HG03064 (cell line): ENCODE measurements around the gene KCNH3.

ENCODE experiments used
- ATAC-seq: cut with Tn5 transposase; IDR thresholded peaks from one replicate; pipeline ENCODE4 v1.9.1; 2021; ENCODE audit warnings: low read depth; ENCODE audit not compliant: unreplicated experiment

Gene KCNH3

GRCh38 chr12:49557917-49558215 lies 19.0 kb downstream of the KCNH3 start:
- ATAC-seq: no peak

GRCh38 chr12:49558526-49558925 lies 19.7 kb downstream of the KCNH3 start:
- ATAC-seq: no peak

GRCh38 chr12:49559011-49559675 lies 20.3 kb downstream of the KCNH3 start:
- no peak for ATAC-seq

- ATAC-seq: no peak
These were observed 21.9 kb downstream of the KCNH3 start for GRCh38 chr12:49560695-49561094.

GRCh38 chr12:49562233-49562632 lies 23.4 kb downstream of the KCNH3 start:
- ATAC-seq: no peak

- ATAC-seq: no peak
These were observed 24.0 kb downstream of the KCNH3 start for GRCh38 chr12:49562831-49563230.

- no peak for ATAC-seq
These were observed 25.3 kb downstream of the KCNH3 start for GRCh38 chr12:49563951-49564685.

- ATAC-seq: no peak
These were observed 26.0 kb downstream of the KCNH3 start for GRCh38 chr12:49564686-49565405.

GRCh38 chr12:49565406-49566265 lies 26.8 kb downstream of the KCNH3 start:
- no peak for ATAC-seq

GRCh38 chr12:49566361-49566760 lies 27.5 kb downstream of the KCNH3 start:
- ATAC-seq: no peak

- ATAC-seq: peak; percentile 3
These were observed 28.4 kb downstream of the KCNH3 start for GRCh38 chr12:49567302-49567610.

GRCh38 chr12:49567611-49568441 lies 29.0 kb downstream of the KCNH3 start, which contains the start of gene MCRS1:
Gene MCRS1, minus strand, starts transcription at chr12:49568142. Its CDS starts 1,411 bp downstream, at chr12:49566731.
- ATAC-seq: peak; percentile 77

GRCh38 chr12:49568442-49569162 lies 29.8 kb downstream of the KCNH3 start:
- ATAC-seq: no peak

GRCh38 chr12:49577589-49578315 lies 38.9 kb downstream of the KCNH3 start:
- ATAC-seq: no peak

GRCh38 chr12:49578471-49579112 lies 39.8 kb downstream of the KCNH3 start:
- no peak for ATAC-seq

GRCh38 chr12:49580572-49581535 lies 42.0 kb downstream of the KCNH3 start:
- no peak for ATAC-seq

GRCh38 chr12:49582201-49582600 lies 43.4 kb downstream of the KCNH3 start:
- no peak for ATAC-seq
